Measurements from ENCODE around the gene C22orf23. TPM values are rescaled to one million over a fixed set of nuclear protein-coding genes. Genes with fewer than 3 reads are reported as not detected.

The C22orf23 gene
- polyA plus RNA-seq (2011; rRNA removed) (0.49 and 0.52 TPM in 2 replicates), polyA plus RNA-seq (2017; fragmentation: RNase III; extraction: RNeasy Plus Mini Kit Qiagen cat#74134 plus additional on column Dnase treatment) (0.26 to 0.37 TPM (median 0.26 TPM) in 3 replicates), polyA minus RNA-seq (2011; rRNA and poly(A)+ RNA removed) (0.33 and 0.49 TPM in 2 replicates)
- 0.28 and 0.35 TPM in 2 replicates for polyA plus RNA-seq (2012; cell fraction: cytosol; rRNA removed)
- polyA plus RNA-seq (2012; cell fraction: nucleus; rRNA removed): 0.23 and 0.71 TPM in 2 replicates

DNA sequence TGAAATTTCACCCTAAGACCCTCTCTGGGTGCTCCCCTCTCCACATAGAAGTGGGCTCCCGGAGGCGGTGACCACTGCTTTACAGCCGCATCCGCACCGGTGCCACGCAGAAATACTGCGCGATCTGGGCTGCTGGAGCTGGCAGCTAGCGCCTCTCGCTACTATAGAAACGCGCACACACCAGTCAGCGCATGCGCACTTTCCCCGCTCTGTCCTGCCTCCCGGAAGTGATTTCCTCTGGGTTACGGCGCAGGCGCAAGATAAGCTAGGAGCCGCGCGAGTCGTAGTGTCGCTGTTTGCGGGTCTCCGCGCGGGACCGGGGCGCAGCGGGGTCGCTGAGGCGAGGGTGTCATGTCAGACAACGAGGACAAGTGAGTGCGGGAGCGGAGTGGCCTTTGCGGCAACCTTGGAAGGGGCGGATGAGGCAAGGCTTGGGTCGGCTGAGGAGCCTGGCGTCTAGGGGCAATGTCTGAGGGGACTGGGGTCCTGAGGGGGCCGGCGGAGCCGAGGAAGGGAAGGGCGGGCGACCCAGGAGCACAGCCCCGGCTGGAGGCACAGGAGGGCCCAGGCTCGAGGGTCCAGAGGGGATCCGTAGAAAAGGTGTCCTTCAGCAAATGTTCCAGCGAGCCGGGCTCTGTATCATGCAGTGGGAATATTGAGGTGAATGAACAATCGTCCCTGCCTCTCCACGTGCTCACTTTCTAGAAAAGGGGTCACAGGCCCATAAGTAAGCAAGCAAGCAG is at the start of gene C22orf23, which contains the start of gene POLR2F:
Gene C22orf23 (minus strand): TSS at position 165 of the 743 bp plus-strand sequence. CDS start 452 bp downstream, outside the sequence.
Gene POLR2F (plus strand): TSS at position 263 of the 743 bp plus-strand sequence. CDS start 89 bp downstream, at position 352.
- Histone ChIP-seq H3K4me2 (peak within 1 kb of the TSS; percentile 97), H3K4me1 (peaks cover 7% of the 10 kb centered on the region; the same call in 2 of the 3 replicates), H3K4me3 (peak within 1 kb of the TSS; percentile 79), H3K27ac (peak within 1 kb of the TSS; percentile 87 to 99), H3K9me3 (no peaks in the 10 kb centered on the region)
- 5% methylated on average over 4 of the region's 52 CpGs for WGBS (ENCODE audit: missing lambda C conversion rate)
- ChIA-PET CTCF (interaction anchor here (1.0 to 1.9 kb wide), 4 partner anchors 11 to 99 kb away, joined by 4 to 10 read pairs (median 5); partner anchors contain the start of gene MICALL1), POLR2A (interaction anchor here (0.7 to 1.2 kb wide), 3 partner anchors 48 to 146 kb away, joined by 3 to 7 read pairs (median 5); partner anchors contain the start of genes GCAT and MICALL1)
- peak; percentile 90 to 91 for DNase-seq (ENCODE audit: low read depth in 1 of 2, low spot score in 1 of 2)
- no peak for FAIRE-seq
- peak; percentile 94 to 95 for ATAC-seq
- TF ChIP-seq USF2 (IDR thresholded peaks at IDR 0.05) (no peak), NR3C1 (IDR thresholded peaks at IDR 0.05) (no peak), TP53 (CRISPR knock-in tag; IDR thresholded peaks at IDR 0.05) (no peak), ZSCAN20 (CRISPR knock-in tag; IDR thresholded peaks at IDR 0.05) (no peak), POLR2A (IDR thresholded peaks at IDR 0.05; ENCODE audit: low read length) (peak; percentile 89), FOXS1 (CRISPR knock-in tag; IDR thresholded peaks at IDR 0.05) (no peak), PHF8 (IDR thresholded peaks at IDR 0.05; ENCODE audit: borderline replicate concordance, low read depth) (0 out of 2 replicates have a peak, but pooled peaks have one; percentile 24), CEBPB (IDR thresholded peaks at IDR 0.05) (no peak), HOXB5 (CRISPR knock-in tag; IDR thresholded peaks at IDR 0.05) (no peak), HEYL (CRISPR knock-in tag; IDR thresholded peaks at IDR 0.05) (no peak), PBX3 (IDR thresholded peaks at IDR 0.05) (no peak), HOXB13 (CRISPR knock-in tag; IDR thresholded peaks at IDR 0.05; ENCODE audit: low read depth) (no peak), CHD2 (IDR thresholded peaks at IDR 0.05; ENCODE audit: low read length, partially characterized antibody) (no peak), TFCP2L1 (CRISPR knock-in tag; IDR thresholded peaks at IDR 0.05) (no peak), ZFP36 (IDR thresholded peaks at IDR 0.05; ENCODE audit: borderline replicate concordance, partially characterized antibody) (no peak), HES2 (IDR thresholded peaks at IDR 0.05) (no peak), RNF2 (IDR thresholded peaks at IDR 0.05; ENCODE audit: borderline replicate concordance, low read depth) (no peak), FOSL2 (IDR thresholded peaks at IDR 0.05) (no peak), FOSL2 (CRISPR knock-in tag; IDR thresholded peaks at IDR 0.05) (no peak), RARB (CRISPR knock-in tag; IDR thresholded peaks at IDR 0.05) (no peak), POLR2AphosphoS2 (conservative IDR thresholded peaks at IDR 0.05; ENCODE audit: low read length) (no peak), KDM5A (IDR thresholded peaks at IDR 0.05) (no peak), BCL3 (IDR thresholded peaks at IDR 0.05) (peak; percentile 54; the same call in 1 of the 3 replicates), EHMT2 (IDR thresholded peaks at IDR 0.05; ENCODE audit: low read depth) (no peak), BHLHE40 (IDR thresholded peaks at IDR 0.05; ENCODE audit: low read depth, low read length) (no peak), FOSB (CRISPR knock-in tag; IDR thresholded peaks at IDR 0.05) (no peak), CBX8 (IDR thresholded peaks at IDR 0.05) (no peak), MYC (IDR thresholded peaks at IDR 0.05; ENCODE audit: borderline replicate concordance, low read length) (0 out of 2 replicates have a peak, but pooled peaks have one; percentile 21), JUN (IDR thresholded peaks at IDR 0.05) (no peak; a peak in 1 of 5 replicates), SMC3 (IDR thresholded peaks at IDR 0.05) (no peak)
- TF ChIP-seq, protein P1, sequence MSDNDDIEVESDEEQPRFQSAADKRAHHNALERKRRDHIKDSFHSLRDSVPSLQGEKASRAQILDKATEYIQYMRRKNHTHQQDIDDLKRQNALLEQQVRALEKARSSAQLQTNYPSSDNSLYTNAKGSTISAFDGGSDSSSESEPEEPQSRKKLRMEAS (IDR thresholded peaks at IDR 0.05): peak; percentile 47
- TF ChIP-seq, protein P2, sequence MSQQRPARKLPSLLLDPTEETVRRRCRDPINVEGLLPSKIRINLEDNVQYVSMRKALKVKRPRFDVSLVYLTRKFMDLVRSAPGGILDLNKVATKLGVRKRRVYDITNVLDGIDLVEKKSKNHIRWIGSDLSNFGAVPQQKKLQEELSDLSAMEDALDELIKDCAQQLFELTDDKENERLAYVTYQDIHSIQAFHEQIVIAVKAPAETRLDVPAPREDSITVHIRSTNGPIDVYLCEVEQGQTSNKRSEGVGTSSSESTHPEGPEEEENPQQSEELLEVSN (IDR thresholded peaks at IDR 0.05; ENCODE audit: borderline replicate concordance, low read depth): no peak
- TF ChIP-seq, protein P3, sequence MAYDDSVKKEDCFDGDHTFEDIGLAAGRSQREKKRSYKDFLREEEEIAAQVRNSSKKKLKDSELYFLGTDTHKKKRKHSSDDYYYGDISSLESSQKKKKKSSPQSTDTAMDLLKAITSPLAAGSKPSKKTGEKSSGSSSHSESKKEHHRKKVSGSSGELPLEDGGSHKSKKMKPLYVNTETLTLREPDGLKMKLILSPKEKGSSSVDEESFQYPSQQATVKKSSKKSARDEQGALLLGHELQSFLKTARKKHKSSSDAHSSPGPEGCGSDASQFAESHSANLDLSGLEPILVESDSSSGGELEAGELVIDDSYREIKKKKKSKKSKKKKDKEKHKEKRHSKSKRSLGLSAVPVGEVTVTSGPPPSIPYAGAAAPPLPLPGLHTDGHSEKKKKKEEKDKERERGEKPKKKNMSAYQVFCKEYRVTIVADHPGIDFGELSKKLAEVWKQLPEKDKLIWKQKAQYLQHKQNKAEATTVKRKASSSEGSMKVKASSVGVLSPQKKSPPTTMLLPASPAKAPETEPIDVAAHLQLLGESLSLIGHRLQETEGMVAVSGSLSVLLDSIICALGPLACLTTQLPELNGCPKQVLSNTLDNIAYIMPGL (CRISPR knock-in tag; IDR thresholded peaks at IDR 0.05; ENCODE audit: borderline replicate concordance): no peak
- TF ChIP-seq, protein P4, sequence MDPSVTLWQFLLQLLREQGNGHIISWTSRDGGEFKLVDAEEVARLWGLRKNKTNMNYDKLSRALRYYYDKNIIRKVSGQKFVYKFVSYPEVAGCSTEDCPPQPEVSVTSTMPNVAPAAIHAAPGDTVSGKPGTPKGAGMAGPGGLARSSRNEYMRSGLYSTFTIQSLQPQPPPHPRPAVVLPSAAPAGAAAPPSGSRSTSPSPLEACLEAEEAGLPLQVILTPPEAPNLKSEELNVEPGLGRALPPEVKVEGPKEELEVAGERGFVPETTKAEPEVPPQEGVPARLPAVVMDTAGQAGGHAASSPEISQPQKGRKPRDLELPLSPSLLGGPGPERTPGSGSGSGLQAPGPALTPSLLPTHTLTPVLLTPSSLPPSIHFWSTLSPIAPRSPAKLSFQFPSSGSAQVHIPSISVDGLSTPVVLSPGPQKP (IDR thresholded peaks at IDR 0.05; ENCODE audit: low read depth, low read length): no peak
